HepG2 (cell line): ENCODE measurements around the gene TEAD1. TPM values are rescaled to one million over a fixed set of nuclear protein-coding genes. Genes with fewer than 3 reads are reported as not detected.
A peak's percentile ranks its signal among the peaks of the same experiment; 100 is the strongest.

Experiments used
- AGO2 ChIP-seq: fragments of 200-400 bp; formaldehyde crosslinking; optimal IDR thresholded peaks from 2 replicates; pipeline ENCODE3; 2017; ENCODE audit warnings: mild to moderate bottlenecking, low read depth, low read length, moderate library complexity
- CREB1 ChIP-seq, 2 experiments: fragments of 450-650 bp in 1 of 2; IDR thresholded peaks; 2 replicates each; pipeline ENCODE4 v1.6.1; 2016 to 2017; ENCODE audit warnings: control low read depth in 1 of 2, mild to moderate bottlenecking in 1 of 2, missing compliant biosample characterization in 1 of 2, missing genetic modification characterization in 1 of 2
- ELF3 ChIP-seq: IDR thresholded peaks from 2 replicates; pipeline ENCODE4 v1.6.1; 2016; ENCODE audit warnings: missing genetic modification reagents, missing compliant biosample characterization
- FOXM1 ChIP-seq: sonication (generic); formaldehyde crosslinking; IDR thresholded peaks from 2 replicates; pipeline ENCODE4 v1.5.0; 2020; ENCODE audit warnings: missing genetic modification reagents
- HDAC6 ChIP-seq: fragments of 200-600 bp; sonication (generic); IDR thresholded peaks from 2 replicates; pipeline ENCODE4 v1.7.0; 2017; ENCODE audit warnings: mild to moderate bottlenecking, antibody characterized with exemption, low read length, low read depth
- HIC2 ChIP-seq: sonication (generic); formaldehyde crosslinking; IDR thresholded peaks from 2 replicates; pipeline ENCODE4 v1.9.0; 2022; ENCODE audit warnings: low read depth, missing genetic modification reagents
- LCORL ChIP-seq, 2 experiments: fragments of 450-650 bp in 1 of 2; sonication (generic) in 1 of 2; formaldehyde crosslinking in 1 of 2; IDR thresholded peaks; 2 replicates each; pipeline versions ENCODE4 v1.5.0 to v1.6.1; 2017 to 2020; ENCODE audit warnings: antibody characterized with exemption in 1 of 2, missing genetic modification reagents in 1 of 2
- MEIS1 ChIP-seq: sonication (generic); formaldehyde crosslinking; IDR thresholded peaks from 2 replicates; pipeline ENCODE4 v1.9.0; 2021; ENCODE audit warnings: mild to moderate bottlenecking, missing genetic modification reagents, moderate library complexity, borderline replicate concordance
- MLLT10 ChIP-seq: sonication (generic); formaldehyde crosslinking; IDR thresholded peaks from 2 replicates; pipeline ENCODE4 v1.4.0; 2020; ENCODE audit warnings: missing genetic modification reagents
- PHB2 ChIP-seq: fragments of 450-650 bp; IDR thresholded peaks from 2 replicates; pipeline ENCODE4 v1.6.1; 2018; ENCODE audit not compliant: partially characterized antibody
- POLR2AphosphoS2 ChIP-seq: IDR thresholded peaks from 2 replicates; pipeline ENCODE4 v1.6.1; 2011; ENCODE audit warnings: low read depth, low read length, improper control_type of control experiment
- ZBTB37 ChIP-seq: sonication (generic); formaldehyde crosslinking; IDR thresholded peaks from 2 replicates; pipeline ENCODE4 v1.4.0; 2020; ENCODE audit warnings: mild to moderate bottlenecking, missing genetic modification reagents
- ZFX ChIP-seq: sonication (generic); formaldehyde crosslinking; IDR thresholded peaks from 2 replicates; pipeline ENCODE4 v1.4.0; 2020; ENCODE audit warnings: mild to moderate bottlenecking, low read depth, missing genetic modification reagents, moderate library complexity
- ZNF142 ChIP-seq: sonication (generic); formaldehyde crosslinking; IDR thresholded peaks from 2 replicates; pipeline ENCODE4 v1.4.0; 2020; ENCODE audit warnings: missing genetic modification reagents
- ZNF577 ChIP-seq: sonication (generic); formaldehyde crosslinking; IDR thresholded peaks from 2 replicates; pipeline ENCODE4 v1.4.0; 2020; ENCODE audit warnings: mild to moderate bottlenecking, low read depth, missing genetic modification reagents, borderline replicate concordance
- ZNF629 ChIP-seq: sonication (generic); formaldehyde crosslinking; conservative IDR thresholded peaks from 2 replicates; pipeline ENCODE4 v1.5.0; 2020; ENCODE audit warnings: missing genetic modification reagents
- ZNF841 ChIP-seq: sonication (generic); formaldehyde crosslinking; IDR thresholded peaks from 2 replicates; pipeline ENCODE4 v1.8.1; 2023; ENCODE audit warnings: missing genetic modification reagents, borderline replicate concordance
- ZSCAN20 ChIP-seq: sonication (generic); formaldehyde crosslinking; IDR thresholded peaks from 2 replicates; pipeline ENCODE4 v1.4.0; 2020; ENCODE audit warnings: missing genetic modification reagents, mild to moderate bottlenecking, borderline replicate concordance
- ZSCAN29 ChIP-seq: sonication (generic); formaldehyde crosslinking; conservative IDR thresholded peaks from 2 replicates; pipeline ENCODE4 v1.4.0; 2020; ENCODE audit warnings: mild to moderate bottlenecking, missing genetic modification reagents
- polyA plus RNA-seq, 8 experiments: library from polyadenylated mRNA; depleted of rRNA in 3 of 8; stranded (reverse) in 7 of 8; unstranded in 1 of 8; fragments of >200 nt; fragmentation: Illumina TruSeq in 4 of 8; extraction: Trizol in 4 of 8; gene quantifications; 2 replicates each; pipeline versions ENCODE4 v1.2.1 to v1.2.3, GENCODE V29; 2011 to 2016; ENCODE audit warnings: low read depth in 4 of 8, missing spikeins in 1 of 8, mixed read lengths in 1 of 8; ENCODE audit not compliant: insufficient read depth in 1 of 8
- total RNA-seq, 5 experiments: library from RNA; depleted of rRNA; stranded (reverse); fragments of >200 nt; fragmentation: Illumina TruSeq; extraction: Trizol; gene quantifications; 2 replicates each; pipeline ENCODE4 v1.2.3, GENCODE V29; 2016; ENCODE audit warnings: low read depth in 1 of 5
- TF ChIP-seq, protein P1 (sequence below): sonication (generic); formaldehyde crosslinking; IDR thresholded peaks from 2 replicates; pipeline ENCODE4 v1.8.1; 2023; ENCODE audit warnings: mild to moderate bottlenecking, missing genetic modification reagents, borderline replicate concordance

The TEAD1 gene
- total and polyA plus RNA-seq, 2 of the 13 experiments (the other 11 are each of a cell fraction or from before 2014, with no cell fraction given), result 20.1 to 30.5 TPM

- TF ChIP-seq ZNF577 (CRISPR knock-in tag) (no peak), CREB1 (IDR thresholded peaks at IDR 0.05) (0 out of 2 replicates have a peak, but pooled peaks have one; percentile 10), CREB1 (CRISPR knock-in tag; IDR thresholded peaks at IDR 0.05) (peak; percentile 62), MLLT10 (CRISPR knock-in tag) (no peak), AGO2 (no peak), ZNF142 (CRISPR knock-in tag) (no peak), FOXM1 (CRISPR knock-in tag) (no peak), ZSCAN29 (CRISPR knock-in tag) (no peak), HDAC6 (no peak), ZFX (CRISPR knock-in tag) (peak; percentile 75), ZSCAN20 (CRISPR knock-in tag) (0 out of 2 replicates have a peak, but pooled peaks have one; percentile 56), MEIS1 (CRISPR knock-in tag) (0 out of 2 replicates have a peak, but pooled peaks have one; percentile 46), ELF3 (peak; percentile 72; the same call in 1 of the 2 replicates), POLR2AphosphoS2 (no peak), ZNF841 (CRISPR knock-in tag) (no peak), LCORL (IDR thresholded peaks at IDR 0.05) (peak; percentile 17; the same call in 1 of the 2 replicates), LCORL (CRISPR knock-in tag; IDR thresholded peaks at IDR 0.05) (peak; percentile 96), HIC2 (no peak), ZNF629 (peak; percentile 37; the same call in 1 of the 2 replicates), ZBTB37 (no peak), PHB2 (no peak)
- TF ChIP-seq, protein P1, sequence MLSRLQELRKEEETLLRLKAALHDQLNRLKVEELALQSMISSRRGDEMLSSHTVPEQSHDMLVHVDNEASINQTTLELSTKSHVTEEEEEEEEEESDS, result peak; percentile 65; the same call in 1 of the 2 replicates
These were observed 128.3 kb downstream of the TEAD1 start (continued) for GRCh38 chr11:12802418-12803085.
